Hepatocyte (in vitro differentiated cells): ENCODE results near the gene PRRT4. TPM values are rescaled to one million over a fixed set of nuclear protein-coding genes. Genes with fewer than 3 reads are reported as not detected.

Source experiments
- DNase-seq: peaks from one replicate; pipeline ENCODE4 v3.0.0-alpha.2; 2016; ENCODE audit warnings: low spot score
- H2AFZ ChIP-seq: fragments of 200-600 bp; sonication (generic); 2 replicates; pipeline ENCODE4 v1.6.0; 2016; ENCODE audit warnings: antibody characterized with exemption, mild to moderate bottlenecking
- H3K27ac ChIP-seq: fragments of 200-600 bp; sonication (generic); 2 replicates; pipeline ENCODE4 v1.5.1; 2016; ENCODE audit warnings: mild to moderate bottlenecking
- H3K27me3 ChIP-seq: fragments of 200-600 bp; sonication (generic); 2 replicates; pipeline ENCODE4 v1.6.1; 2016
- H3K36me3 ChIP-seq: fragments of 200-600 bp; sonication (generic); replicated peaks from 2 replicates; pipeline ENCODE4 v1.5.1; 2016; ENCODE audit warnings: low read depth; ENCODE audit not compliant: insufficient read depth
- H3K4me1 ChIP-seq: fragments of 200-600 bp; sonication (generic); 2 replicates; pipeline ENCODE4 v1.5.1; 2016; ENCODE audit warnings: mild to moderate bottlenecking, moderate library complexity; ENCODE audit not compliant: insufficient read depth
- H3K4me2 ChIP-seq: fragments of 200-600 bp; sonication (generic); 2 replicates; pipeline ENCODE4 v1.6.0; 2016
- H3K4me3 ChIP-seq: fragments of 200-600 bp; sonication (generic); 2 replicates; pipeline ENCODE4 v1.5.1; 2016; ENCODE audit warnings: mild to moderate bottlenecking
- H3K79me2 ChIP-seq: fragments of 200-600 bp; sonication (generic); 2 replicates; pipeline ENCODE4 v1.6.0; 2017; ENCODE audit warnings: mild to moderate bottlenecking
- H3K9me2 ChIP-seq: fragments of 200-600 bp; sonication (generic); replicated peaks from 2 replicates; pipeline ENCODE4 v1.6.0; 2017; ENCODE audit warnings: mild to moderate bottlenecking; ENCODE audit not compliant: insufficient read depth
- H3K9me3 ChIP-seq: fragments of 200-600 bp; sonication (generic); 2 replicates; pipeline ENCODE4 v1.5.1; 2016; ENCODE audit warnings: low read depth, mild to moderate bottlenecking
- H4K20me1 ChIP-seq: fragments of 200-600 bp; sonication (generic); 2 replicates; pipeline ENCODE4 v1.6.0; 2016; ENCODE audit warnings: mild to moderate bottlenecking; ENCODE audit not compliant: insufficient read depth, poor library complexity, severe bottlenecking
- CTCF ChIP-seq: fragments of 200-600 bp; sonication (generic); IDR thresholded peaks from 2 replicates; pipeline ENCODE4 v1.5.1; 2016; ENCODE audit warnings: antibody characterized with exemption, mild to moderate bottlenecking; ENCODE audit not compliant: poor library complexity
- EZH2 ChIP-seq: fragments of 200-600 bp; sonication (generic); IDR thresholded peaks from 2 replicates; pipeline ENCODE4 v1.6.1; 2016; ENCODE audit warnings: antibody characterized with exemption, mild to moderate bottlenecking, borderline replicate concordance
- EZH2phosphoT487 ChIP-seq: fragments of 200-600 bp; sonication (generic); IDR thresholded peaks from one replicate; pipeline ENCODE4 v1.6.1; 2018; ENCODE audit warnings: antibody characterized with exemption, mild to moderate bottlenecking, low read depth, moderate library complexity; ENCODE audit not compliant: unreplicated experiment, severe bottlenecking
- WGBS: methylation state at CpG from one replicate; pipeline ENCODE4 v1.1.6; 2016; ENCODE audit warnings: low lambda C conversion rate; ENCODE audit errors: missing lambda C conversion rate; 5-methylcytosine and 5-hydroxymethylcytosine counted together
- polyA plus RNA-seq: library from polyadenylated mRNA; unstranded; fragments of >200 nt; fragmentation: Nextera tagmentation; extraction: Ambion mirVana; gene quantifications from 2 replicates; pipeline ENCODE4 v1.2.1, GENCODE V29; 2016
- total RNA-seq: library from RNA; depleted of rRNA; stranded (reverse); fragments of >200 nt; gene quantifications from 2 replicates; pipeline ENCODE4 v1.2.3, GENCODE V29; 2014

PRRT4 gene
- total and polyA plus RNA-seq, 2 experiments from 2014 or later = 2.2 to 4.1 TPM

GRCh38 chr7:128358233-128358632 is 3.3 kb downstream of the PRRT4 start:
- H3K4me1 ChIP-seq = peaks cover 13% of the 10 kb centered on the region
- H3K9me3 ChIP-seq = no peaks in the 10 kb centered on the region
- no peaks in the 10 kb centered on the region for H3K79me2 ChIP-seq
- no peak for DNase-seq
- no peaks in the 10 kb centered on the region for H3K36me3 ChIP-seq
- H3K4me3 ChIP-seq = no peak overlapping the region
- 84% methylated on average over 1 of the region's 1 CpG for WGBS
- no peak for TF ChIP-seq EZH2phosphoT487
- no peak for TF ChIP-seq EZH2
- TF ChIP-seq CTCF = no peak
- peaks cover 46% of the 10 kb centered on the region for H3K27me3 ChIP-seq
- no peaks in the 10 kb centered on the region for H3K9me2 ChIP-seq
- no peaks in the 10 kb centered on the region for H4K20me1 ChIP-seq
- H3K4me2 ChIP-seq = no peak overlapping the region
- no peak overlapping the region for H3K27ac ChIP-seq
- no peak overlapping the region for H2AFZ ChIP-seq

- no peak for TF ChIP-seq EZH2
- TF ChIP-seq EZH2phosphoT487 = no peak
- no peak for TF ChIP-seq CTCF
- H3K36me3 ChIP-seq = no peaks in the 10 kb centered on the region
- H2AFZ ChIP-seq = no peak overlapping the region
- no peaks in the 10 kb centered on the region for H3K9me3 ChIP-seq
- peaks cover 46% of the 10 kb centered on the region for H3K27me3 ChIP-seq
- WGBS = 45% methylated on average over 6 of the region's 6 CpGs
- no peak overlapping the region for H3K4me3 ChIP-seq
- H3K4me1 ChIP-seq = peaks cover 13% of the 10 kb centered on the region
- DNase-seq = no peak
- no peaks in the 10 kb centered on the region for H3K79me2 ChIP-seq
- no peak overlapping the region for H3K27ac ChIP-seq
- no peaks in the 10 kb centered on the region for H3K9me2 ChIP-seq
- no peaks in the 10 kb centered on the region for H4K20me1 ChIP-seq
- H3K4me2 ChIP-seq = no peak overlapping the region
Measured at GRCh38 chr7:128357217-128357613, 4.3 kb downstream of the PRRT4 start.

GRCh38 chr7:128356546-128357216 is 4.8 kb downstream of the PRRT4 start:
- Histone ChIP-seq H3K4me2 (no peak overlapping the region), H3K36me3 (no peaks in the 10 kb centered on the region), H3K9me3 (no peaks in the 10 kb centered on the region), H3K27ac (no peak overlapping the region), H3K4me3 (no peak overlapping the region), H3K27me3 (peaks cover 42% of the 10 kb centered on the region), H2AFZ (no peak overlapping the region), H3K4me1 (peaks cover 13% of the 10 kb centered on the region), H3K79me2 (no peaks in the 10 kb centered on the region), H3K9me2 (no peaks in the 10 kb centered on the region), H4K20me1 (no peaks in the 10 kb centered on the region)
- no peak for DNase-seq
- no peak for TF ChIP-seq EZH2
- TF ChIP-seq CTCF = no peak
- no peak for TF ChIP-seq EZH2phosphoT487
- WGBS = 54% methylated on average over 2 of the region's 2 CpGs

- no peaks in the 10 kb centered on the region for H3K9me3 ChIP-seq
- no peak overlapping the region for H2AFZ ChIP-seq
- 96% methylated on average over 1 of the region's 1 CpG for WGBS
- no peak for DNase-seq
- no peaks in the 10 kb centered on the region for H3K9me2 ChIP-seq
- no peaks in the 10 kb centered on the region for H4K20me1 ChIP-seq
- no peak for TF ChIP-seq EZH2
- no peak for TF ChIP-seq EZH2phosphoT487
- no peak for TF ChIP-seq CTCF
- no peaks in the 10 kb centered on the region for H3K36me3 ChIP-seq
- no peak overlapping the region for H3K4me3 ChIP-seq
- no peak overlapping the region for H3K27ac ChIP-seq
- no peaks in the 10 kb centered on the region for H3K4me1 ChIP-seq
- no peak overlapping the region for H3K4me2 ChIP-seq
- peaks cover 51% of the 10 kb centered on the region for H3K27me3 ChIP-seq
- no peaks in the 10 kb centered on the region for H3K79me2 ChIP-seq
Measured at GRCh38 chr7:128353610-128354009, 7.9 kb downstream of the PRRT4 start.
